HG03103 (cell line): ENCODE results near the gene GSN.

Source experiments
- ATAC-seq: cut with Tn5 transposase; IDR thresholded peaks from one replicate; pipeline ENCODE4 v1.9.1; 2021; ENCODE audit warnings: low read depth; ENCODE audit not compliant: unreplicated experiment

Gene GSN

DNA sequence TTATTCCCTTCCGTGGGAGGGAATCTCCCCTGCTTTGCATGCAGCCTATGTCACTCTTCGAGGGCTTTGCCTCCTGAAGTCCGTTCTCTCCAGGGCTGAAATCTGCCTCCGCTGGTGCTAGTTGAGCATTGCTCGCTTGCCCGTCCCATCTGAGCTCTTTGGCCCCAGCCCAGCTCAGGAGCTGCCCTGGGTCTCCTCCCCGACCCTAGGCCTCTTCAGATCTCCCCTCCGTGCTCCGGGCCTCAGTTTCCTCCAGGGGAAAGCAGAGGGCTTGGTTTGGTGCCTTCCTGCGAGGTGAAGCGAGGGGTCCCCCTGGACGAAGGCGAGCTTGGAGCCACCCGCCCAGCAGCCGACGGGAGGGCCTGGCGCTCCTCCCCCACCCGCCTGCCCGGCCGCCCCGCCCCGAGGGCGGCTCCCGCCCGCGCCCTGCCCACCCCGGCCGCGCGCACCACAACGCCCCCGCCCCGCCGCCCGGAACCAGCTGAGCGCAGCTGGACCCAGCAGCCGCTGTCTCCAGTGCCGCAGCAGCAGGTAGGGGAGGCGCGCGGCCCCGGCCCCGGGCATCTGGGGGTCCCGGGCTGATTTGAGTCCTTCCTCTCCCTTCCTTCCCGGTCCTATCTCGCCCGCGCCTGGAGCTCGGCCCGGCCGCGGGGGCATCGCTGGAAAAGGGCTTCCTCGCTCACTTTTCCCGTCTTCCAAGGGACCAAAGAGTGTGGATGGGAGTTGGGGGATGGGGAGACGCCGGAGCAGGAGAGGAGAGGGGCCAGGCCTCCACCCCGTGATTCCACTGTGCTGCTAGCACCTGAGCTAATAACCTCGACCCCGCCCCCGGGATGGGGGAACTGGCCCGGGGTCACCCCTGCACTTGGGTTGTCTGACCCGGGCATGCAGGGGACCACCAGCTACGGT lies at the start of gene GSN:
Gene GSN, plus strand, starts transcription at position 474 of the 909 bp plus-strand sequence. CDS start 33,810 bp downstream, outside the sequence.
- peak; percentile 75 for ATAC-seq

DNA sequence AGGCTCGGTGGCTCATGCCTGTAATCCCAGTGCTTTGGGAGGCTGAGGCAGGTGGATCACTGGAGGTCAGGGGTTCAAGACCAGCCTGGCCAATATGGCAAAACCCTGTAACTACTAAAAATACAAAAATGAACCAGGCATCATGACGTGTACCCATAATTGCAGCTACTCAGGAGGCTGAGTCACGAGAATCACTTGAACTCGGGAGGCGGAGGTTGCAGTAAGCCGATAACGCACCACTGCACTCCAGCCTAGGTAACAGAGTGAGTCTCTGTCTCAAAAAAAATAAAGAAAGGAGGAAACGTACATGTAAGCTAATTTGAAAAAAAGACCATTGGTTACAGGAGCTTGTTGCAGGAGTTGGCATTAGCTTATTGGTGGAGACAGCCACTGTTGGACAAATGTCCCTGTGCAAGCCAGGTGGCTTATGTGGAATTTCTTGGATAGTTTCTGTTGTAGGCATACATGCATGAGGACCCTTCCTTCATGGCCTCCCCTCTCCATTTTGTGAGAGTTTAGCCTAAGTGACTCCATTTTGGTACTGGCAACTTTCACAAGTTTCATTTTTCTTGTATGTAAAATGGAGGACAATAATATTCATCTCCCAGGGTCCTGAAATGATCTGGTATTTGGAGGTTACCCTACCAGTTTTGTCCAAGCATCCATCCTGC lies 49.5 kb upstream of the GSN start:
- no peak for ATAC-seq

DNA sequence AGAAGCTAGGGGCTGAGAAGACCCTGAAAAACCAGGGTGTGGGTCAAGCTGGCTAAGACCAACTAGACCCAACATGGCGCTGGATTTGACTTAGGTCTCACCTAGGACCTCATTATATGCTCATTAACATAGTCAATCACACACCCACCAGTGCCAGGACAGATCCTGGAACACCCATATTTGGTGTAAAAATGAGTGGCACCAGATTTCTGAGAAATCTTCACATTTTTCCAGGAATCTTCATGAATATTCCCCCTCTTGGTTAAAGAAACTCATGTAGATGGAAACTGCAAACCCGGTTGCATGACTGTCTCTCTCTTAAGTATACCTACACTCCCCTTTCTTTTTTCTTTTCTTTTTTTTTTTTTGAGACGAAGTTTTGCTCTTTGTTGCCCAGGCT lies 48.4 kb upstream of the GSN start:
- ATAC-seq, result no peak

DNA sequence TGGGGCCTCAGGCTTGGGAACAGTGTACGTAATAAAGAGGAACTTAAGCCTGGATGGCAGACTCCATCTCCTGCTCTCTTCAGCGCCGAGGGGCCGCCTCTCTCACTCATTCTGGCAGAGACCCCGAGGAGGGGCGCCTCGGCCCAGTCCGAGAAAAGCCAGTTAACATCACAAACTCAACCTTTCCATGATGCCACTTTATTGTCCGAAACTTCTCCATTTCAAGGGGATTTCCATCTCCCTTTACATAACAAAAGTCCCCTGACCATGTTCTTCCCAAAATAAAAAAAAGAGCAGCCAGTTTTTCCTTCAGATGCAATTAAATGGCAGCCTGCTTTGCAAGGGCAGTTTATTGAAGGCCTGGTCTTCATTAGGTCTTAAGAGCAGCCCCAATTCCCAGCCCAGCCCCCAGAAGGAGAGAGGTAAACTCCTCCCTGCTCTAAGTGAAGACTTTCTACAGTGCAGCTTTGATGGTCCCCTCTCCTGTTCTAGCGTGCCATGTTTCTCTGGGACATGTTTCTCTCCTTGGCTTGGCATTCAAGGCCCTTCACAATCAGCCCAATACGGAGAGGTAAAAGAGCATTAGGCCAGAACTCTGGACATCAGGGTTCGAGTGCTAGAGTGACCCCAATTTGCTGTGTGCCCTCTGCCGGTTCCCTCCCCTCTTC lies 46.8 kb upstream of the GSN start:
- no peak for ATAC-seq

DNA sequence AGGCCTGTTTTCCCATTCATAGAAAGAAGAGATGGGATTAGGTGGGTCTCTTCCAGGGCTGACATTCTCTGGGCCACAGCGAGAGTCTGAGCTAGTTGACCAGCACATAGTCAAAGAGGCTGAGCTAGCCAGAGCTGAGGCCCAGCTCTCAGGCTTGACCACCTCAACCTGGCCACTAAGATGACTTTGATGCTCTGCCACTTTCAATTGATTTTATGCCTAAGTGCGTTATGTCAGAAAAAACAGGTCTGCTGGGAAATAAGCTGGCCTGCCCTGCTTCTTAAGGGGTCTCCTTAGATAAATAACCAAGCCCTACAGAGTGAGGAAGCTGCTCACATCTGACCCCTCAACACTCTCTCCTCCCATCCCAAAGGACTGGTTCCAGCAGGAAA lies 46.3 kb upstream of the GSN start:
- no peak for ATAC-seq

DNA sequence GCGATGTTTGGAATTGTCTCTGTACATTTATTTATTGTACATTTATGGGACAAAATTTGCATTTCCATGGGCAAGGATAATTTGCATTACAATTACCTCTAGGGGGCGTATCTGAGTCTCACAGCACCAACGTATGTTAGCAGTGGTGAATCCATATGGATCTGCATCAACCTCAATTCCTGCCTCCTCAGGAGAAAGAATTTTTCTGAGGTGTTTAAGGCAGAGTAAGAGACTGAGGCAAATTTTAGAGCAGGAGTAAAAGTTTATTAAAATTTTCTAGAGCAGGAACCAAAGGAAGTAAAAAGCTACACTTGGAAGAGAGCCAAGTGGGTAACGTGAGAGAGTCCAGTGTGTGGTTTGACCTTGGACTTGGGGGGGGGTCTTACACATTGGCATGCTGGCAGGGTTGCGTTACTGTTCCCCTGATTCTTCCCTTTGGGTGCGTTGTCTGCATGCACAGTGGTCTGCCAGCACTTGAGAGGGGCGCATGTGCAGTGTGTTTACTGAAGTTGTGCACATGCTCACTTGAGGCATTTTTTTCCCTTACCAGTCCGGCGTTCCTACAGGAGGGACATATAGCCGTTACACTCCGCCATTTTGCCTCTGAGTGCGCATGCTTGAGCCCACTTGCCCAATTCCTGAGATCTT lies 45.3 kb upstream of the GSN start:
- no peak for ATAC-seq

DNA sequence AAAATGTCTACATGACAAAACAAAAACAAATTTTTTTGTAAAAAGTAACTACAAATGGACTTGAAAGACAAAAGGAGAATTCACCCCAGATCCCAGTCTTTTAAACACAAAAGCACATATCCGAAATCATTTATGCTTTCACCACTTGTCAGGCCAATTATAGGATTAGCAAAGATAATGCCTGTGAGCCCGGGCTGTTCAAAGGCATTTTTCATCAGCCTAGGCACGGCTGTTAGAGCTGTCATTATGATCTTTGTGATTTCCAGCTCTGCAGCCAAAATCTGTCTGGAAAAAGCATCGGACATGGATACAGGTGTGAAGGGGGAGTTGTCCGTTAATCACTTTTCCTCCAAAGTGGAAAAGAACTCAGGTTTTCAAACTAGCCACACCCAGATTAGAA lies 42.7 kb upstream of the GSN start:
- ATAC-seq, result no peak

DNA sequence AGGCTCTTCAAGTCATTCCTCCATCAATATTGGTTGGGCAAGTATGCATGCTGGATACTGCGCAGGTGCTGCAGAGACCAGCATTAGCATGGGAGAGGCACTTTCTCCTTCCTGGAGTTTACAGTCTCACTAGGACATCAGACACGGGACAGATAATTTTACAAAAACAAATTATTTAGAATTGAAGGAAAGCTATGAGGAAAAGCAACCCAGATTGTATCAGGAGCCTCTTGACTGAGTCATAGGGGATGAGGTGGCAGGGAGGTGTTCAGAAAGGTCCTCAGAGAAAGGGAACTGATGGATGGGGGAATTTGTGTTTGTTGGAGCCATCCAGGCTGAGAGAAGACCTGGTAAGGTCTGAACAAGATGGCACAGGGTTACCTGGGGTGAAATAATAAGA lies 41.8 kb upstream of the GSN start:
- ATAC-seq, result no peak

DNA sequence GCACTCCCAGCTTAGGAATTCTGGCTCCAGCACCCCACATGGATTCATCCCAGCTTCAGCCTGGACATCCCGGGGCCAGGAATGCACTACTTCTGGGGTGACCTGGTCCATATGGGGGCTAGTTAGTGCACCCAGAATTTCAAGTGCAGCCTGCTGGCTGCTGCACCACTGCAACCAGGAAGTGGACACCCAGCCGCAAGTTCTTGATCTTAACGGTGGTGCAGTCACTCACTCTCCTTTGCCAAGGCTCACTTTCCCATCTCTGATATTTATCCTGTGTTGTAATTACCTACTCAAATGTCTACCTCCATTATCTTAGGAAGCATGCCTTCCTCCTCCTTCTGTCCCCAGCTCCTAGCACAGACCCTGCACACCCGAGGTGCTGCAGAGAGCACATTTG lies 40.1 kb upstream of the GSN start:
- no peak for ATAC-seq

DNA sequence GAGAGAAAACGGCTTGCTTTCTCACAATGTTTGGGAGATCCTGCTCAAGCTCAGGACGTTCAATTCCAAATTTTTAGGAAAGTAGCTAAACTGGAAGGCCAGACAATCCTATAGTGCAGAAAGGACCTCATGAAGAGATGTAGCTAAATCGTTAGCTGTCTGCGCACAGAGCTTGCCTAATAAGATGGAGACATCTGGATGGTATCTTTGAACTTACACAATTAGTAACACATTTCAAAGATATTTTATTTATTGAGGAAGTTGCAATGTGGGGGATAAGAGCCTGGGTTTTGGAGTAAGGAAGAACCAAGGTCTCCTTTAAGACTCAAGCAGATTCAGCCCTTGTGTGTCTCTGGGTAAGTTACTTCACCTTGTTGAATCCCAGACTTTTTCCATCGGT lies 37.7 kb upstream of the GSN start:
- ATAC-seq, result no peak

DNA sequence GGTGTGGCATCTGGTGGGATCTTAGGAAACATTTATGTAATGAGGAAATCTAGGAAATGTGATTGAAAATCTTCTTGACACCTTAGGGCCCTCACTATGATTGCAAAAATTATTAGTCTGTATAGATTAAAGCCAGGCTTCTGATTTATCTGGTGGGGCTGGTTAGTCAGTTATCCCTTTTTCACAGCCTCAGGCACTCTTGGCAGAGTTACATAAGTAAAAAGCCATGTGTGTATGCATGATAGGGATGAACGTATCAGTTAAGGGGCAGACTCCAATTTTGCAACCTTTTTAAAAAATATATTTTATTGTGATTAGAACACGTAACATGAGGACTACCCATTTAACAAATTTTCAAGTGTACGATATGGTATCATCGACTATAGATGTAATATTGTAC lies 35.7 kb upstream of the GSN start:
- ATAC-seq, result no peak

DNA sequence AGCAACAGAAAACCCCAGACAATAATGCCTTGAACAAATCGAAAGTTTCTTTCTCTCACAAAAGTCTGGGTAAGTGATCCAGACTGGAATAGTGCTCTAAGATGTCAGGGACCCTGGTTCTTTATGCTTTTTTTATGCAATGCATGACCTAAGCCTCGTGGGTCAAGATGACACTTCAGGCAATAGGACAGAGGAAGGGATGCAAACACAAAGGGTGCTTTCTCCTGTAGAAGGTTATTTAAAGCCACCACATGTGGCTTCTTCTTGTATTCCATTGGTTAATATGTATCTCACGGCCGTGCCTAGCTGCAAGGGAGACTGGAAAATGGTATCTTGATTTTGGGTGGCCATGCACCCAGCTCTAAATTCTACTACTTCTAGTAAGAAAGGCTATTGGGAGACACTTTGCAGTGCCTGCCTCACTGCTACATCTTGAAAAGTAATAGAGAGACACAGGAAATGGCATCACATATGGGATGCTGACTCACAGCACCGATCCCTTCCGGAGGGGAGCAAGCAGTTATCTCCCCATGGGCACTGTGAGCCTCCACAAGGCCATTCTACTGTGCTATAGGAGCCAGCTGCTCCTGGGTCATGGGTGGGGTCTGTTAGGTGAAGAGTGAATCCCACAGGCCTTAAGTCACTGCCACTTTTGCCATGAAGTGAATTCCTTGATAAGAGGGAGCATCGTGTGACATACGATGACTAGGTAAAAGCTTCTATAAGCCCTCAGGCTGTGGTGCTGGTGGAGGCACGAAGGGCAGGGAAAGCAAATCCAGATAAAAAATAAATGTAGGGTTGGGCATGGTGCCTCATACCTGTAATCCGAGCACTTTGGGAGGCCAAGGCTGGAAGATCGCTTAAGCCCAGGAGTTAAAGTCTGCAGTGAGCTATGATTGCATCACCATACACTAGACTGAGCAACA lies 33.8 kb upstream of the GSN start:
- no peak for ATAC-seq

DNA sequence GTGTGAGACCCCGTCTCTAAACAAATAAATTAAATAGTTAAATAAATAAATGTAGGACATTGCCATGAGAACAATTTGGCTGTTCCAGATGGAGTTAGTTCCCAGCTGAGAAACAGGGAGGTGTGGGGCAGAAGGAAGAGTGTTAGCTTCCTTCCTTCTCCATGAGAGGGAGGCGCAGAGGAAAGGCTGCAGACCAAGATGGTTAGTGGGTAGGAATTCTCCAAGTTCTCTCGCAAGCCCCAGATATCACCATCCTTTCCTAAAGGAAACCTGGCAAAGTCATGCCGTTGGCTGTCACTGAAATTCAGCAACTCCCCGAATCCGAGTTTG lies 33.2 kb upstream of the GSN start:
- no peak for ATAC-seq

DNA sequence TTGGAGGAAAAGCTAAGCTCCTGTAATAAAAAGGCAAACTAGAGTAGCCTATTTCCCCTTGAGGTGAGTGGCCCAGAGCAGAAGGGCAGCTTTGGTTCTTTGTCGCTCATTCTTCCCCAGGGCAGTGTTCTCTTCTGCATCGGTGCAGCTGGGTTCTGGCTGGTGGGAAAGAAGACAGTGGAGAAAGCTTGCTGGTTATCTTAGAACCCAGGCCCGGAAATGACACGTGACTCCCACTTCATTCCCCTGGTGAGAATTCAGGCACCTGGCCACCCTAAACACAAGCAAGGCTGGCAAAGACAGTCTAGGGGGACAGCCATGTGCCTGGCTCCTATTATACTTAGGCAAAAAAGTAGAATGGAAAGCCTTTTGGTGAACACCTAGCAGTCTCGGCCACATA lies 32.5 kb upstream of the GSN start:
- no peak for ATAC-seq

DNA sequence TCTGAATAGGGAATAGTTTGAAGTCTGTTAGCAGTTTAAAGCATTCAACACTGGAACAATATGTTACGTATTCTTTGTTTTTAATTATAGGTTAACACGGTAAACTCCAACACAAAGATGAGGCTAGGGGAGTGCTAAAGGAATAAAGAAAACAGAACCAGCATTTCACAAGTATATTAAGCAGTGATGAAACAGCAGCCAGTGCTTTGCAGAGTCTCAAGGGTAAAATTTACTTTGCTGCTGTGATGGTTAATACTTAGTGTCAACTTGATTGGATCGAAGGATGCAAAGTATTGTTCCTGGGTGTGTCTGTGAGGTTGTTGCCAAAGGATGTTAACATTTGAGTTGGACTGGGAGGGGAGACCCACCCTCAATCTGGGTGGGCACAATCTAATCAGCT lies 30.0 kb upstream of the GSN start:
- ATAC-seq, result no peak

DNA sequence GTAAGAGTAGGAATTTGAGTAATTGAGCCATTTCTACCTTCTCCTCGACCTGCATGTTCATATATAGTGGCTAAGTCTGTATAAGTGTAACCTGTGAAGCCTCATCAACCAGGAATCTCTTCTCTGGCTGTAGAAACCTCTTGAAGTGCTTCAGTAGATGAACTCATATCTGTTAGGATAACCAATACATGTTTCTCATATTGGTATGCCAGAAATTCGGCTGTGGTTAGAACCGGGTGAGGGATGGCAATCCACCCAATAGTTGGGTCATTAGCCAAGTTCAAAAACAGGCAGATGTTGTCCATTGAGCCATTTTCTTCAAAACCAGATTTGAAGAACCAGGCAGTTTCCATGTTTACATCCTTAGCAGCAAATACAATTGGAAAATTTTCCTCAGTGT lies 28.9 kb upstream of the GSN start:
- ATAC-seq, result no peak

DNA sequence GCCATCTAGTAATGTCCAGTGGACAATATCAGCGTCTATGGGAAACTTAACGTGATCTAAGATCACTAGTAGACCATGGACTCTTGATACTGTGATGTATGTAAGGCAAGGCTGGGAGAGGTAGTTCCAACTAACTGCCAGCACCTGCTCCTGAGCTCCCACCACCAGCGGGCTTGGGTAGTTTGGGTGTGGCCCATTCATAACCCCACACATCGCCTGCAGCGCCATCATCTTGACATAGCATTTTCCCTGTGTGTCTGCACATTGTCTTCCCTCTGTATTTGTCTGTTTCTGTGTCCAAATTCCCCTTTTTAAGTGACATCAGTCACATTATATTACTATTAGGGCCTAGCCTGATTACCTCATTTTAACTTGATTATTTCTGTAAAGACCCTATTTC lies 28.1 kb upstream of the GSN start:
- no peak for ATAC-seq

DNA sequence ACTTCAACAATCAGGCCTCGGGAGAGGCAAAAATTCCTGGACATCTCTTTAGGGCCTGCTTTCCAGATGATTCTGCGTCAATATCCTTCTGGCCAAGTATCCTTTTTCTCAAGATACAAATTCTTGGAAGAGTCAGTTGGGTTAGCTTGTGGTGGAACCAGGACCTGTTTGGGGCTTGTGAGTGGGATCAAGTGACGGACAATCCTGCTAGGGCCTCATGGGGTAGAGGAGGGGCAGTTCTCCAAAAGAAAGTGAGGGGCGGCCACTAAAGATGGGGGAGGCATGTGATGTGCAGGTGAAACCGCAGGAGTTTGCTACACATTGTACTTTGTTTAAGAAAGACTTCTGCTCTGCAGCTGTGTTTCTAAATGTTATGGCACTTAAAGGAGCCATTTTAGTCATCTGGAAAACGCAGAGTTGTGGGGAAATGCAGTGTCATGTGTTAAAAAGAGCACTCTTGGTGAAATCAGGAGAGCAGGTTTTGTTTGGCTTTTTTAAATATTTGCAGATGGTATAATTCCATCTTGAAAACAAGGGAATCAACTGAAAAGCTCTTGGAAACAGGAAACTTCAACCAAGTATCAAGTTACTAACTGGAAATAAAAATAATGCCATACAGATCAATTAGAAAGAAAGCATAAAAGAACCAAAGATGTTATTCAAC lies 27.4 kb upstream of the GSN start:
- ATAC-seq, result no peak

DNA sequence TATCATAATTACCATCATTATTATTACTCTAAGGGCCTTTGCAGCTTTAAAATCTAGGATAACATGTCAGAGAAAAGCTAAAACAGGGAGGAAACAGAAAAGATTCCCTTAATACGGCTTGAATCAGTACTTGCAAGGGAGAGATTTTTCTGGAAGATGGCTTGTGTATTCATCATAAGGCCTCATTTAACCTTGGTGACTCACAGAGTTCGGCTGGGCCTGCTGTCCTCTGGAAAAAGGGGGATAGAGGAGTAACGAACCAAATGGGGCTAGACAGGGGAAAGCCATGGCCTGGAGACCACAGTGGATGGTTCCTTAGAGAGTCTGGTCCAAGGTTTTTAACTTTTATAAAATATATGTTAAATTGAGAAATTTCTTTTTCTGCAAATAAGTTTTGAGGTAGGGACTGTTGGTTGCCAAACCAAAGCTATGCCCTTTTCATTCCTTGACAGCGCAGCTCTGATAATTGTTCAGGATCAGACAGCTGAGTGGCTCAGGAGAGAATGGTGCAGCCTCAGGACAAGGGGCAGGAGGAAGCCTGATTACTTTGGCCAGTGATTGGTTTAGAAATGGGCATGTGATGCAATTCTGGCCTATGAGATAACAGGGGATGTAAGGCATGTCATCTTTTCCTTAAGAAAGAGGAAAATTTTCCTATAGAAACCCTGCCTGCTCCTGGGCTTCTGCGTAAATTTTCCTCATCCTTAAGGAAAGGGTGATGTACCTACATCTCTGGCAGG lies 25.6 kb upstream of the GSN start:
- ATAC-seq, result no peak
